HG03442 (cell line): ENCODE results near the gene PLEKHM3.
"Not testable (repeated sequence)": the region's sequence is repeated elsewhere in the genome, so short reads cannot be mapped to it uniquely, and the experiment has no call there.

ENCODE experiments used
- ATAC-seq: cut with Tn5 transposase; IDR thresholded peaks from one replicate; pipeline ENCODE4 v1.9.1; 2021; ENCODE audit warnings: mild to moderate bottlenecking, moderate library complexity; ENCODE audit not compliant: unreplicated experiment

Gene PLEKHM3

GRCh38 chr2:208037564-208038487, 12.5 kb upstream of the PLEKHM3 start:
- no peak for ATAC-seq

GRCh38 chr2:208036357-208036756, 11.0 kb upstream of the PLEKHM3 start:
- no peak for ATAC-seq

GRCh38 chr2:208034503-208035140, 9.3 kb upstream of the PLEKHM3 start:
- ATAC-seq, result no peak

- peak; percentile 94 for ATAC-seq
These were observed 8.6 kb upstream of the PLEKHM3 start for GRCh38 chr2:208033701-208034502.

- no peak for ATAC-seq
These were observed 6.3 kb upstream of the PLEKHM3 start for GRCh38 chr2:208031608-208032019.

GRCh38 chr2:208025814-208026184, 472 bp upstream of the PLEKHM3 start:
- peak; percentile 11 for ATAC-seq

GRCh38 chr2:208024091-208024490, 1.2 kb downstream of the PLEKHM3 start:
- no peak for ATAC-seq

GRCh38 chr2:208020253-208020652, 5.1 kb downstream of the PLEKHM3 start:
- no peak for ATAC-seq

- ATAC-seq, result not testable (repeated sequence)
These were observed 7.1 kb downstream of the PLEKHM3 start for GRCh38 chr2:208018124-208018712.

GRCh38 chr2:208017721-208018120, 7.6 kb downstream of the PLEKHM3 start:
- ATAC-seq, result no peak

- no peak for ATAC-seq
These were observed 9.9 kb downstream of the PLEKHM3 start for GRCh38 chr2:208015475-208015874.

- ATAC-seq, result no peak
These were observed 11.8 kb downstream of the PLEKHM3 start for GRCh38 chr2:208013285-208014178.

- ATAC-seq, result no peak
These were observed 12.9 kb downstream of the PLEKHM3 start for GRCh38 chr2:208012449-208012848.

- ATAC-seq, result no peak
These were observed 14.8 kb downstream of the PLEKHM3 start for GRCh38 chr2:208010506-208010905.

GRCh38 chr2:208006833-208007232, 18.5 kb downstream of the PLEKHM3 start:
- peak; percentile 50 for ATAC-seq

- no peak for ATAC-seq
These were observed 19.0 kb downstream of the PLEKHM3 start for GRCh38 chr2:208006337-208006736.

- ATAC-seq, result no peak
These were observed 23.4 kb downstream of the PLEKHM3 start for GRCh38 chr2:208001924-208002323.

- no peak for ATAC-seq
These were observed 24.5 kb downstream of the PLEKHM3 start for GRCh38 chr2:208000701-208001395.

- ATAC-seq, result no peak
These were observed 28.5 kb downstream of the PLEKHM3 start for GRCh38 chr2:207996848-207997247.
